Panc1 (cell line): ENCODE results near the gene GRIN1. TPM values are rescaled to one million over a fixed set of nuclear protein-coding genes. Genes with fewer than 3 reads are reported as not detected.

Experiments used
- ATAC-seq: fragments of 200-7000 bp; cut with Tn5 transposase; 2 replicates; pipeline ENCODE4 v1.9.1; 2020; ENCODE audit warnings: mild to moderate bottlenecking, moderate library complexity
- BruUV-seq: library from RNA; stranded (reverse); fragments of 400-500 nt; replicated peaks from 2 replicates; lab custom pipeline; 2021; lab: Mats Ljungman, UMichigan
- CTCF ChIA-PET: fragments of 300-600 bp; sonication (Branson Sonifier 250); formaldehyde crosslinking; loops from one replicate; lab custom pipeline; 2022; ENCODE audit warnings: antibody characterized with exemption; lab: Charles Lee
- POLR2A ChIA-PET: fragments of 300-600 bp; sonication (Branson Sonifier 250); formaldehyde crosslinking; loops from one replicate; lab custom pipeline; 2022; ENCODE audit warnings: antibody characterized with exemption; lab: Charles Lee
- DNase-seq: peaks from one replicate; pipeline ENCODE4 v3.0.0-alpha.2; 2010; ENCODE audit warnings: low read depth, low spot score
- H3K27ac ChIP-seq: 2 replicates; pipeline ENCODE4 v1.5.1; 2011; ENCODE audit warnings: mild to moderate bottlenecking, low read length, inconsistent platforms
- H3K27me3 ChIP-seq: fragments of 200-500 bp; sonication (Bioruptor generic); 2 replicates; pipeline ENCODE4 v1.6.0; 2014; ENCODE audit warnings: low read length, inconsistent platforms; ENCODE audit not compliant: control insufficient read depth, insufficient read depth
- H3K36me3 ChIP-seq: fragments of 200-500 bp; sonication (Bioruptor generic); 2 replicates; pipeline ENCODE4 v1.5.1; 2014; ENCODE audit warnings: inconsistent platforms, mild to moderate bottlenecking, low read length, moderate library complexity; ENCODE audit not compliant: control insufficient read depth, insufficient read depth
- H3K4me1 ChIP-seq: 2 replicates; pipeline ENCODE4 v1.5.1; 2011; ENCODE audit warnings: inconsistent platforms, mild to moderate bottlenecking, low read length, moderate library complexity; ENCODE audit not compliant: control insufficient read depth, insufficient read depth
- H3K4me3 ChIP-seq, 2 experiments: 2 replicates each; pipeline ENCODE4 v1.5.1; 2011 to 2012; ENCODE audit warnings: low read depth in 2 of 2, low read length in 2 of 2, mild to moderate bottlenecking in 2 of 2, inconsistent platforms in 1 of 2, moderate library complexity in 1 of 2
- H3K9me3 ChIP-seq: fragments of 200-500 bp; sonication (Bioruptor generic); 2 replicates; pipeline ENCODE4 v1.5.1; 2014; ENCODE audit warnings: low read depth, mild to moderate bottlenecking, inconsistent platforms, low read length, moderate library complexity; ENCODE audit not compliant: control insufficient read depth, insufficient read depth
- CTCF ChIP-seq: fragments of 450-650 bp; IDR thresholded peaks from 2 replicates; pipeline ENCODE4 v1.5.1; 2017; ENCODE audit warnings: mild to moderate bottlenecking
- POLR2AphosphoS5 ChIP-seq: IDR thresholded peaks from 2 replicates; pipeline ENCODE4 v1.6.1; 2012; ENCODE audit warnings: mild to moderate bottlenecking, low read depth, low read length, moderate library complexity
- REST ChIP-seq, 2 experiments: IDR thresholded peaks; 2 replicates each; pipeline ENCODE4 v1.6.1; 2011 to 2012; ENCODE audit warnings: low read depth in 2 of 2, control low read depth in 1 of 2, low read length in 1 of 2, mild to moderate bottlenecking in 1 of 2, moderate library complexity in 1 of 2; ENCODE audit not compliant: insufficient read depth in 1 of 2
- SIN3A ChIP-seq: IDR thresholded peaks from 2 replicates; pipeline ENCODE4 v1.6.1; 2012; ENCODE audit warnings: low read depth, mild to moderate bottlenecking, low read length, moderate library complexity, borderline replicate concordance; ENCODE audit not compliant: insufficient read depth
- TCF7L2 ChIP-seq: IDR thresholded peaks from 2 replicates; pipeline ENCODE4 v1.6.1; 2011; ENCODE audit warnings: mild to moderate bottlenecking, low read depth, low read length, inconsistent platforms
- in situ Hi-C: cut with HindIII; loops from 2 replicates; pipeline ENCODE4 v1.10.0; 2016; ENCODE audit warnings: low sequenced_read_pairs, low pct_unique_long_range_greater_than_20kb
- intact Hi-C: fragments of 100-400 bp; cut with micrococcal nuclease; formaldehyde crosslinking; loops from one replicate; pipeline ENCODE4 v1.10.0; 2022; ENCODE audit not compliant: unreplicated experiment
- total RNA-seq: library from RNA; stranded (reverse); gene quantifications from one replicate; pipeline ENCODE4 v1.2.1, GENCODE V29; 2021; ENCODE audit not compliant: unreplicated experiment

GRIN1 gene
- total RNA-seq, 1 experiment from 2014 or later, result 4.9 TPM

GRCh38 chr9:137139468-137140150, 655 bp downstream of the GRIN1 start:
- H3K27ac ChIP-seq, result no peak overlapping the region
- ChIA-PET CTCF (no interaction called here), POLR2A (interaction anchor here (0.6 kb wide), 1 partner anchor 9 kb away, joined by 6 read pairs; no protein-coding TSS in a partner anchor)
- intact Hi-C loops (no loop called here), in situ Hi-C loops (no loop called here)
- no TSS peak for BruUV-seq
- H3K4me3 ChIP-seq, result no peak overlapping the region
- H3K36me3 ChIP-seq, result no peaks in the 10 kb centered on the region
- no peaks in the 10 kb centered on the region for H3K9me3 ChIP-seq
- H3K4me1 ChIP-seq, result no peaks in the 10 kb centered on the region
- no peak for ATAC-seq
- TF ChIP-seq SIN3A, result no peak
- no peak for TF ChIP-seq TCF7L2
- peak in 1 of 2 experiments; percentile 52; a peak in 1 of 4 replicates for TF ChIP-seq REST (IDR thresholded peaks at IDR 0.05; ENCODE audit: insufficient read depth in 1 of 2, low read depth in 2 of 2, low read length in 1 of 2)
- no peak for TF ChIP-seq CTCF
- no peak for DNase-seq
- no peaks in the 10 kb centered on the region for H3K27me3 ChIP-seq

- DNase-seq, result no peak
- no peaks in the 10 kb centered on the region for H3K36me3 ChIP-seq
- intact Hi-C loops, result no loop called here
- H3K27ac ChIP-seq, result no peak overlapping the region
- H3K27me3 ChIP-seq, result no peaks in the 10 kb centered on the region
- no peaks in the 10 kb centered on the region for H3K9me3 ChIP-seq
- TF ChIP-seq POLR2AphosphoS5, result no peak
- TF ChIP-seq REST (IDR thresholded peaks at IDR 0.05; ENCODE audit: insufficient read depth in 1 of 2, low read depth in 2 of 2, low read length in 1 of 2), result no peak
- TF ChIP-seq TCF7L2, result no peak
- TF ChIP-seq SIN3A, result no peak
- TF ChIP-seq CTCF, result no peak
- in situ Hi-C loops, result no loop called here
- CTCF ChIA-PET, result interaction anchor here (0.6 kb wide), 1 partner anchor 18 kb away, joined by 4 read pairs; no protein-coding TSS in a partner anchor
- H3K4me3 ChIP-seq, result no peak overlapping the region
- no TSS peak for BruUV-seq
- no peak for ATAC-seq
- POLR2A ChIA-PET, result interaction anchor here (0.6 kb wide), 1 partner anchor 9 kb away, joined by 6 read pairs; no protein-coding TSS in a partner anchor
- H3K4me1 ChIP-seq, result no peaks in the 10 kb centered on the region
These were observed 1.4 kb downstream of the GRIN1 start for GRCh38 chr9:137140151-137141012.
